H1 (cell line): ENCODE results near the gene NT5C1A. TPM values are rescaled to one million over a fixed set of nuclear protein-coding genes. Genes with fewer than 3 reads are reported as not detected.

Experiments
- ASH2L ChIP-seq: fragments of 200-600, 300-600 bp; sonication (generic); IDR thresholded peaks from one replicate; pipeline ENCODE4 v1.7.1; 2017; ENCODE audit warnings: low read length
- BCL11A ChIP-seq, 2 experiments: IDR thresholded peaks; one replicate each; pipeline ENCODE4 v1.6.1; 2011; ENCODE audit warnings: low read depth in 2 of 2, low read length in 2 of 2, mild to moderate bottlenecking in 2 of 2
- EP300 ChIP-seq, 2 experiments: IDR thresholded peaks; 1 replicate in 1 of 2; 2 replicates in 1 of 2; pipeline ENCODE4 v1.6.1; 2011 to 2012; ENCODE audit warnings: low read depth in 2 of 2, low read length in 2 of 2, mild to moderate bottlenecking in 2 of 2, borderline replicate concordance in 1 of 2, inconsistent platforms in 1 of 2, moderate library complexity in 1 of 2
- SAP30 ChIP-seq: fragments of 300-600 bp; sonication (generic); IDR thresholded peaks from 2 replicates; pipeline ENCODE4 v1.7.1; 2012; ENCODE audit warnings: low read length, moderate library complexity, mild to moderate bottlenecking, inconsistent platforms; ENCODE audit not compliant: insufficient read depth, insufficient replicate concordance
- SIN3A ChIP-seq, 2 experiments: IDR thresholded peaks in 1 of 2; conservative IDR thresholded peaks in 1 of 2; 2 replicates each; pipeline ENCODE4 v1.6.1; 2011 to 2012; ENCODE audit warnings: low read length in 2 of 2, improper control_type of control experiment in 1 of 2, low read depth in 1 of 2, mild to moderate bottlenecking in 1 of 2
- SP4 ChIP-seq: IDR thresholded peaks from 2 replicates; pipeline ENCODE4 v1.6.1; 2012; ENCODE audit warnings: low read length, inconsistent platforms
- SRF ChIP-seq: IDR thresholded peaks from 2 replicates; pipeline ENCODE4 v1.6.1; 2011; ENCODE audit warnings: mild to moderate bottlenecking, low read depth, low read length, moderate library complexity
- polyA plus RNA-seq, 7 experiments: library from polyadenylated mRNA; depleted of rRNA in 3 of 7; stranded (reverse) in 5 of 7; unstranded in 2 of 7; fragments of >200 nt in 5 of 7; fragments of 200-250 nt in 2 of 7; gene quantifications; 1 replicate in 5 of 7; 2 replicates in 1 of 7; 4 replicates in 1 of 7; pipeline versions ENCODE4 v1.2.1 to v1.2.3, GENCODE V29; 2011 to 2013; ENCODE audit warnings: missing spikeins in 2 of 7, mixed read lengths in 2 of 7
- total RNA-seq: library from RNA; stranded (reverse); fragmentation: NEBNext Ultra II Directional; extraction: Animal tissue kit (Norgen Biotek cat#: 25700); gene quantifications from 2 replicates; pipeline ENCODE4 v1.2.1, GENCODE V29; 2021

The NT5C1A gene
- total and polyA plus RNA-seq, 2 of the 8 experiments (the other 6 are each of a cell fraction or from before 2014, with no cell fraction given) = not detected

GRCh38 chr1:39684313-39684664 is 12.4 kb upstream of the NT5C1A start (continued):
- TF ChIP-seq SIN3A (conservative IDR thresholded peaks at IDR 0.05 in 1 of 2, IDR thresholded peaks at IDR 0.05 in 1 of 2; ENCODE audit: low read depth in 1 of 2, low read length in 2 of 2) = no peak
- no peak for TF ChIP-seq SAP30
- no peak for TF ChIP-seq ASH2L
- no peak for TF ChIP-seq SP4
- TF ChIP-seq SRF = no peak
- no peak for TF ChIP-seq EP300 (IDR thresholded peaks at IDR 0.05; ENCODE audit: borderline replicate concordance in 1 of 2, low read depth in 2 of 2, low read length in 2 of 2)
- no peak for TF ChIP-seq BCL11A (IDR thresholded peaks at IDR 0.05; ENCODE audit: low read depth in 2 of 2, low read length in 2 of 2)
